K562 treated with DMSO at 1 percent for 12 hours (cell line): Measurements from ENCODE around the gene PLEKHG5. TPM values are rescaled to one million over a fixed set of nuclear protein-coding genes. Genes with fewer than 3 reads are reported as not detected.

Experiments used
- total RNA-seq: library from RNA; unstranded; fragments of 300-600 nt; gene quantifications from 2 replicates; pipeline ENCODE4 v1.2.3, GENCODE V29; 2022; ENCODE audit not compliant: insufficient read depth

The PLEKHG5 gene
- total RNA-seq = not detected in 2 replicates

DNA sequence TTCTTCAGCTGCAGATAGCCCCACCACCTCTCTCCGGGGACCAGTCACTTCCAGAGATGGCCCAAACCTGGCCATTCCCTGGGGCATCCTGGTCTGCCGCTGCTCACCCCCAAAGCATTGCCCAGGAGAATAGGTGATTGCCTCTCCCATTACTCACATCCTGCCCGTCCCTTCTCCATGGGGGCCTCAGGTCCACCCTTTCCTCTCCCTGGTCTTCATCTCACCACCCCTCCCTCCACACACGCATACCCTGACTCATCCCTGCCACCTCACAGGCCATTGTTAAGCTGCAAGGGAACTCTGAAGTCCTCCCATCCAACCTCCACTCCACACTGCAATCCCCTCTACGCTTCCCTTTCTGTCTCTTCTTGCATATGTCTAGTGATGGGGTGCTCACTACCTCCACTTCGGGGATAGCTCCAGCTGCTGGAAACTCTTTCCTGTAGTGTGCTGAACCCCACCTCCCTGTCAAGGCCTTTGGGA, at the start of gene PLEKHG5:
PLEKHG5 (minus strand) TSS at position 188 of the 483 bp plus-strand sequence. CDS start 14,096 bp downstream, outside the sequence.

DNA sequence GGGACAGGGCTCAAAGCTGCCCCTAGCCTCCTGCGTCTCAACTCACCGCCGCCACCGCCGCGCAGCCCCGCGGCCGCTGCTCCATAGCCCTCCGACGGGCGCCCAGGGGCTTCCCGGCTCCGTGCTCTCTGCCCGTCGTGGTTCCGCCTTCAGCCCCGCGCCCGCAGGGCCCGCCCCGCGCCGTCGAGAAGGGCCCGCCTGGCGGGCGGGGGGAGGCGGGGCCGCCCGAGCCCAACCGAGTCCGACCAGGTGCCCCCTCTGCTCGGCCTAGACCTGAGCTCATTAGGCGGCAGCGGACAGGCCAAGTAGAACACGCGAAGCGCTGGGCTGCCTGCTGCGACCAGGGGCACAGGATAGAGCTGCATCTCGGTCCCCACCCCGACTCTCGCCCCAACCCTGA, 25.4 kb downstream of the PLEKHG5 start, which contains the start of gene TNFRSF25:
TNFRSF25 (minus strand) TSS at position 151 of the 400 bp plus-strand sequence; CDS start at position 85, 66 bp downstream.

GRCh38 chr1:6424619-6425593, 66.6 kb downstream of the PLEKHG5 start, which contains the start of gene ESPN:
Gene ESPN, plus strand, starts transcription at chr1:6424776. Its CDS starts 180 bp downstream, at chr1:6424956.

GRCh38 chr1:6419804-6420453, 71.5 kb downstream of the PLEKHG5 start, which contains the start of gene HES2:
Gene HES2, minus strand, starts transcription at chr1:6419919. Its CDS starts 99 bp downstream, at chr1:6419820.

Other genes starting within 250 kb of the PLEKHG5 start
- not detected in 2 replicates for gene HES3, start 247.5 kb downstream of the PLEKHG5 start, total RNA-seq
- 0.93 and 2.1 TPM in 2 replicates for gene GPR153, start 230.6 kb downstream of the PLEKHG5 start, total RNA-seq
- gene ACOT7, start 97.9 kb downstream of the PLEKHG5 start, total RNA-seq = 56.8 and 68.8 TPM in 2 replicates
- not detected in 2 replicates for gene HES2, start 71.7 kb downstream of the PLEKHG5 start, total RNA-seq
- gene ESPN, start 66.9 kb downstream of the PLEKHG5 start, total RNA-seq = 2.8 and 4.0 TPM in 2 replicates
- not detected in 2 replicates for gene TNFRSF25, start 25.5 kb downstream of the PLEKHG5 start, total RNA-seq
- 5.4 and 15.3 TPM in 2 replicates for gene NOL9, start 62.8 kb upstream of the PLEKHG5 start, total RNA-seq
- gene TAS1R1, start 63.6 kb upstream of the PLEKHG5 start, total RNA-seq = not detected in 2 replicates
- gene ZBTB48, start 88.3 kb upstream of the PLEKHG5 start, total RNA-seq = 42.2 and 78.2 TPM in 2 replicates
- 47.2 and 84.7 TPM in 2 replicates for gene KLHL21, start 111.2 kb upstream of the PLEKHG5 start, total RNA-seq
- 11.2 and 27.4 TPM in 2 replicates for gene PHF13, start 122.1 kb upstream of the PLEKHG5 start, total RNA-seq
- 36.0 and 55.4 TPM in 2 replicates for gene THAP3, start 133.2 kb upstream of the PLEKHG5 start, total RNA-seq
- gene DNAJC11, start 210.1 kb upstream of the PLEKHG5 start, total RNA-seq = 18.2 and 41.5 TPM in 2 replicates